HL-60 (cell line): ENCODE measurements around the gene PTBP1.

Source experiments
- DNase-seq, 2 experiments: peaks; one replicate each; pipeline ENCODE4 v3.0.0-alpha.2; 2010 to 2020; ENCODE audit warnings: low read depth in 1 of 2, low spot score in 1 of 2
- H3K27ac ChIP-seq: fragments of 250-450 bp; sonication (Bioruptor Pico); replicated peaks from 2 replicates; pipeline ENCODE4 v1.5.1; 2020; ENCODE audit warnings: mild to moderate bottlenecking, moderate library complexity
- H3K27me3 ChIP-seq: fragments of 250-450 bp; sonication (Bioruptor Pico); 2 replicates; pipeline ENCODE4 v1.5.1; 2021; ENCODE audit warnings: mild to moderate bottlenecking, moderate library complexity; ENCODE audit not compliant: insufficient read depth, poor library complexity, severe bottlenecking
- H3K4me3 ChIP-seq: replicated peaks from 2 replicates; pipeline ENCODE4 v1.5.1; 2011; ENCODE audit warnings: mild to moderate bottlenecking, control low read depth, low read length; ENCODE audit not compliant: insufficient read depth
- CTCF ChIP-seq: IDR thresholded peaks from one replicate; pipeline ENCODE4 v1.5.1; 2011; ENCODE audit warnings: low read length, control low read depth, inconsistent platforms; ENCODE audit not compliant: insufficient read depth
- GABPA ChIP-seq: IDR thresholded peaks from 2 replicates; pipeline ENCODE4 v1.6.1; 2012; ENCODE audit warnings: low read depth
- POLR2AphosphoS5 ChIP-seq: IDR thresholded peaks from 2 replicates; pipeline ENCODE4 v1.6.1; 2012; ENCODE audit warnings: low read depth
- REST ChIP-seq: IDR thresholded peaks from 2 replicates; pipeline ENCODE4 v1.6.1; 2012; ENCODE audit warnings: low read depth; ENCODE audit not compliant: insufficient replicate concordance
- SPI1 ChIP-seq: IDR thresholded peaks from 2 replicates; pipeline ENCODE4 v1.6.1; 2012; ENCODE audit warnings: low read depth, mild to moderate bottlenecking, borderline replicate concordance

PTBP1 gene

GRCh38 chr19:803099-803561 lies 5.9 kb downstream of the PTBP1 start:
- DNase-seq: no peak
- Histone ChIP-seq H3K27ac (peak overlapping the region; percentile 95), H3K27me3 (no peaks in the 10 kb centered on the region), H3K4me3 (no peak overlapping the region)
- peak; percentile 9; the same call in 1 of the 2 replicates for TF ChIP-seq POLR2AphosphoS5
- no peak for TF ChIP-seq CTCF

GRCh38 chr19:803686-804418 lies 6.6 kb downstream of the PTBP1 start:
- H3K27ac ChIP-seq: no peak overlapping the region
- no peak for TF ChIP-seq GABPA
- TF ChIP-seq REST: no peak
- no peak for TF ChIP-seq CTCF
- TF ChIP-seq SPI1: no peak
- no peak for TF ChIP-seq POLR2AphosphoS5
- no peak overlapping the region for H3K4me3 ChIP-seq
- H3K27me3 ChIP-seq: no peaks in the 10 kb centered on the region
- peak in 1 of 2 experiments; percentile 45 for DNase-seq

GRCh38 chr19:804419-805165 lies 7.3 kb downstream of the PTBP1 start:
- Histone ChIP-seq H3K27ac (no peak overlapping the region), H3K4me3 (no peak overlapping the region), H3K27me3 (no peaks in the 10 kb centered on the region)
- peak in 1 of 2 experiments; percentile 36 for DNase-seq
- TF ChIP-seq GABPA (no peak), POLR2AphosphoS5 (0 out of 2 replicates have a peak, but pooled peaks have one; percentile 31), CTCF (no peak)

GRCh38 chr19:805166-805551 lies 7.9 kb downstream of the PTBP1 start:
- DNase-seq: peak in 1 of 2 experiments; percentile 59
- no peaks in the 10 kb centered on the region for H3K27me3 ChIP-seq
- no peak overlapping the region for H3K4me3 ChIP-seq
- TF ChIP-seq POLR2AphosphoS5 (peak; percentile 9; the same call in 1 of the 2 replicates), GABPA (no peak)
- no peak overlapping the region for H3K27ac ChIP-seq
